NT2/D1 (cell line): ENCODE results near the gene YBX2.

Experiments used
- SUZ12 ChIP-seq: IDR thresholded peaks from 2 replicates; pipeline ENCODE4 v1.6.1; 2011; ENCODE audit not compliant: insufficient read length, insufficient read depth; ENCODE audit errors: extremely low read depth
- ZNF274 ChIP-seq: IDR thresholded peaks from 2 replicates; pipeline ENCODE4 v1.6.1; 2011; ENCODE audit warnings: mild to moderate bottlenecking, low read depth, low read length

DNA sequence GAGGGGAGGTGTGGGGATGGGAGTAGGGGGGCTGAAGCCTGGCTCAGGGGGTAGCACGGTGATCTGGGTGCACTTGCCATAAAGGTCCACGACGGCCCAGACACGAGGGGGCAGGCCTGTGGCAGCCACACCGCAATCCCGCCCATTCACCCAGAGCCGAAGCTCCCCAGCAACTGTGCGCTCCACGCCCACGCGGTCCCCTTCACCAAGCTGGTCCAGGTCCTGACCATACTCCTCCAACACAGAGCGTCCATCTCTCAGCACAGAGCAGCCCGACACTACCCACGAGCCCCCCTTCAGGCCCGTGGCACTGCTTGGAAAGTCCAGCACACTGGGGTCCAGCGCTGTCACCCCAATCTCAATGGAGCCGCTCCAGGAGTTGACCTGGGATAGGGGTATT lies 33.1 kb upstream of the YBX2 start:
- no peak for TF ChIP-seq SUZ12
- no peak for TF ChIP-seq ZNF274
